Activated CD4-positive, alpha-beta T cell treated with anti-CD3 and anti-CD28 coated beads for 48 hours (primary cell): ENCODE data around the gene WBP1L.
"Not testable (repeated sequence)": the region's sequence is repeated elsewhere in the genome, so short reads cannot be mapped to it uniquely, and the experiment has no call there.

ENCODE experiments used
- DNase-seq: peaks from one replicate; pipeline ENCODE4 v3.0.0-alpha.2; 2020

WBP1L gene

GRCh38 chr10:102845352-102845902 is 101.7 kb downstream of the WBP1L start:
- no peak for DNase-seq

GRCh38 chr10:102850025-102850518 is 106.3 kb downstream of the WBP1L start:
- DNase-seq: no peak

GRCh38 chr10:102853237-102853636 is 109.5 kb downstream of the WBP1L start:
- not testable (repeated sequence) for DNase-seq

- not testable (repeated sequence) for DNase-seq
Measured at GRCh38 chr10:102855731-102856436, 112.1 kb downstream of the WBP1L start.

GRCh38 chr10:102856758-102857424 is 113.1 kb downstream of the WBP1L start:
- no peak for DNase-seq

- no peak for DNase-seq
Measured at GRCh38 chr10:102859911-102860310, 116.2 kb downstream of the WBP1L start.

GRCh38 chr10:102863660-102864059 is 119.9 kb downstream of the WBP1L start:
- no peak for DNase-seq

GRCh38 chr10:102865620-102866019 is 121.9 kb downstream of the WBP1L start:
- DNase-seq: no peak
